MCF 10A (cell line): Measurements from ENCODE around the gene SOX12. TPM values are rescaled to one million over a fixed set of nuclear protein-coding genes. Genes with fewer than 3 reads are reported as not detected.

ENCODE experiments used
- BruUV-seq: library from RNA; stranded (reverse); fragments of 400-500 nt; replicated peaks from 2 replicates; lab custom pipeline; 2021; lab: Mats Ljungman, UMichigan
- CTCF ChIA-PET: fragments of 300-600 bp; sonication (Branson Sonifier 250); formaldehyde crosslinking; extraction: SDS; loops from one replicate; lab custom pipeline; 2021; ENCODE audit warnings: antibody characterized with exemption, inconsistent platforms; lab: Yijun Ruan, JAX
- POLR2A ChIA-PET: fragments of 300-600, 350-650 bp; sonication (Branson Sonifier 250); formaldehyde crosslinking; extraction: SDS; loops from one replicate; lab custom pipeline; 2020; ENCODE audit warnings: antibody characterized with exemption, inconsistent platforms; lab: Yijun Ruan, JAX
- DNase-seq: peaks from one replicate; pipeline ENCODE4 v3.0.0-alpha.2; 2018; ENCODE audit not compliant: unreplicated experiment
- H3K27ac Mint-ChIP-seq: one replicate; pipeline ENCODE4 v1.8.0; 2022; ENCODE audit warnings: mild to moderate bottlenecking, low read depth, mixed read lengths; ENCODE audit not compliant: unreplicated experiment
- H3K27me3 Mint-ChIP-seq: one replicate; pipeline ENCODE4 v1.8.0; 2022; ENCODE audit warnings: mixed read lengths; ENCODE audit not compliant: insufficient read depth, unreplicated experiment
- H3K36me3 Mint-ChIP-seq: one replicate; pipeline ENCODE4 v1.8.0; 2022; ENCODE audit warnings: mild to moderate bottlenecking, moderate library complexity, mixed read lengths; ENCODE audit not compliant: insufficient read depth, unreplicated experiment
- H3K4me1 Mint-ChIP-seq: one replicate; pipeline ENCODE4 v1.8.0; 2022; ENCODE audit warnings: mixed read lengths; ENCODE audit not compliant: insufficient read depth, unreplicated experiment
- H3K4me3 Mint-ChIP-seq: one replicate; pipeline ENCODE4 v1.8.0; 2022; ENCODE audit warnings: mild to moderate bottlenecking, moderate library complexity, mixed read lengths; ENCODE audit not compliant: unreplicated experiment
- H3K9me3 Mint-ChIP-seq: one replicate; pipeline ENCODE4 v1.8.0; 2022; ENCODE audit warnings: mixed read lengths; ENCODE audit not compliant: unreplicated experiment
- intact Hi-C: fragments of 100-400 bp; cut with micrococcal nuclease; formaldehyde crosslinking; loops from 2 replicates; pipeline ENCODE4 v1.14.1; 2022
- total RNA-seq: library from RNA; stranded (reverse); gene quantifications from 2 replicates; pipeline ENCODE4 v1.2.3, GENCODE V29; 2022
- TF ChIP-seq, protein P1 (sequence below): fragments of 200-600 bp; IDR thresholded peaks from one replicate; pipeline ENCODE4 v1.8.0; 2022; ENCODE audit warnings: antibody characterized with exemption, mild to moderate bottlenecking; ENCODE audit not compliant: unreplicated experiment

Gene SOX12
- total RNA-seq, 1 experiment from 2014 or later = 17.6 TPM

DNA sequence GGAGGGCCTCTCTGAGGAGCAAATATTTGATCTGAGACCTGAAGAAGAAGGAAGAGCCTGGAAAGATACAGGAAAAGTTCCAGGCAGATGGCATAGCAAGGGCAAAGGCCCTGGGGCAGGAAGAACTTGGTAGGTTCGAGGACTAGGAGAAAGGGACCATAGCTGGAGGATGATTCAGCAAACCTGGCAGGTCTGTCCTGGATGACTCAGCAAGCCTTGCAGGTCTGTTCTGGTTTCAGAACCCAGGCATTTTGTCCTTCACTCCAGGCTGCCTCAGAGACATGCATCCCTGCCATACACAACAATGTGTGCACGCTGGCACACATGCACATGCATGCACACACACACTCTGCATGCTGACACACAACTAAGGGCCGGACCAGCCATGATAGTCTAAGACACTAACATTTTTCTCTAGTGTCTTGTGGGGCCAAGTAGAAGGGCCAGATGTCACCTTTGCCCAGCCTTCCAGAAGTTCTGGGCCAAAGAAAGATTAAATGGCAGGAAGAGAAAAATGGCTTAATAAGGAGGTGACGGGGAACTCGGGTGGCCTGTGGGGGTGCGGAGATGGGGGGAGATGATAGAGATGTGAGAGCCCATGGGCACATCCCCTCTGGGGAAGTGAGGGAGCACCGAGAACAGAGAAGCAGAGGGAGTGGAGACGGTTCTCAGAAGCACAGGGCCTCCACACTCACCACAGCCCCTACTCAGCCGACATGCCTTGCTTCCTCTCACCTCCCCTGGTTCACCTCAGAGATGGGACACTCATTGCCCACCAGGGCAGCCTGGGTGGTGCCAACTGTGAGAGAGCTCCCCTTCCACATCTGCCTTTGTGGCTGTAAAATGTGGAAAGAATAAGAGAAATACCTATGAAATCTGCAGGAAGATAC, 39.8 kb downstream of the SOX12 start:
- H3K27me3 Mint-ChIP-seq = no peaks in the 10 kb centered on the region
- TF ChIP-seq, protein P1, sequence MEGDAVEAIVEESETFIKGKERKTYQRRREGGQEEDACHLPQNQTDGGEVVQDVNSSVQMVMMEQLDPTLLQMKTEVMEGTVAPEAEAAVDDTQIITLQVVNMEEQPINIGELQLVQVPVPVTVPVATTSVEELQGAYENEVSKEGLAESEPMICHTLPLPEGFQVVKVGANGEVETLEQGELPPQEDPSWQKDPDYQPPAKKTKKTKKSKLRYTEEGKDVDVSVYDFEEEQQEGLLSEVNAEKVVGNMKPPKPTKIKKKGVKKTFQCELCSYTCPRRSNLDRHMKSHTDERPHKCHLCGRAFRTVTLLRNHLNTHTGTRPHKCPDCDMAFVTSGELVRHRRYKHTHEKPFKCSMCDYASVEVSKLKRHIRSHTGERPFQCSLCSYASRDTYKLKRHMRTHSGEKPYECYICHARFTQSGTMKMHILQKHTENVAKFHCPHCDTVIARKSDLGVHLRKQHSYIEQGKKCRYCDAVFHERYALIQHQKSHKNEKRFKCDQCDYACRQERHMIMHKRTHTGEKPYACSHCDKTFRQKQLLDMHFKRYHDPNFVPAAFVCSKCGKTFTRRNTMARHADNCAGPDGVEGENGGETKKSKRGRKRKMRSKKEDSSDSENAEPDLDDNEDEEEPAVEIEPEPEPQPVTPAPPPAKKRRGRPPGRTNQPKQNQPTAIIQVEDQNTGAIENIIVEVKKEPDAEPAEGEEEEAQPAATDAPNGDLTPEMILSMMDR = no peak
- no TSS peak for BruUV-seq
- H3K4me3 Mint-ChIP-seq = peak overlapping the region; percentile 28
- DNase-seq = peak; percentile 87
- H3K36me3 Mint-ChIP-seq = no peaks in the 10 kb centered on the region
- ChIA-PET POLR2A (interaction anchor here (0.6 to 17.3 kb wide), 9 partner anchors 17 to 1096 kb away, joined by 3 to 671 read pairs (median 5); partner anchors contain the start of genes RBCK1, SOX12 and TRIB3), CTCF (interaction anchor here (0.8 to 4.7 kb wide), 9 partner anchors 12 to 113 kb away, joined by 3 to 38 read pairs (median 4); no protein-coding TSS in a partner anchor)
- intact Hi-C loops = no loop called here
- H3K9me3 Mint-ChIP-seq = no peaks in the 10 kb centered on the region
- peaks cover 79% of the 10 kb centered on the region for H3K4me1 Mint-ChIP-seq
- H3K27ac Mint-ChIP-seq = peak overlapping the region; percentile 67

DNA sequence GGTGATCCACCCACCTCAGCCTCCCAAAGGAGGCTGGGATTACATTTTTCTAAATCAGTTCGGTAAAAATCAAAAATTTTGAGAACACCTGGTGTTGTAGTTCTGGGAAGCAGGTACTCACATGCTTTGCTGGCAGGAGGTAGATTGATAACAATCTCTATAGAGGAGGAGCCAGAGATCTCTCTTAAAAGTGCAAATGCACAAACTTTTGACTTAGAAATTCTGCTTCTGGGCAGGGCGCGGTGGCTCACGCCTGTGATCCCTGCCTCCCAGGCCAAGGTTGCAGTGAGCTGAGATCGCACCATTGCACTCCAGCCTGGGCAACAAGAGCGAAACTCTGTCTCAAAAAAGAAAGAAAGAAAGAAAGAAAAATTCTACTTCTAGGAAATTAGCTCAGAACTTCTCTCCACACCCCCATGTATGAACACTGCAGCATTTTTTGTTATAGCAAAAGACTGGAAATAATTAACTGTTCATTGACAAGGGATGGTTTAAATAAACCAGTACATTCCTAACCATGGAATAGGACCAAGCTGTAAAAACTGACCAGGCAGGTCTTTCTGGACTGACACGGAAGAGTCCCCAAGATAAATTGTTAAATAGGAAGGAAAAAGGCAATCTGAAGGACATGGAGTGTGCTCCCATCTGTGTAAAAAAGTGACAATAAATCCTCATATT, 40.8 kb downstream of the SOX12 start:
- TF ChIP-seq, protein P1 = no peak
- intact Hi-C loops = no loop called here
- Mint-ChIP-seq H3K9me3 (no peaks in the 10 kb centered on the region), H3K36me3 (no peaks in the 10 kb centered on the region), H3K4me1 (peaks cover 78% of the 10 kb centered on the region), H3K4me3 (peak overlapping the region; percentile 50), H3K27ac (peak overlapping the region; percentile 67), H3K27me3 (no peaks in the 10 kb centered on the region)
- no TSS peak for BruUV-seq
- CTCF ChIA-PET = interaction anchor here (0.7 to 4.7 kb wide), 13 partner anchors 13 to 112 kb away, joined by 3 to 38 read pairs (median 3); partner anchors contain the start of gene TRIB3
- DNase-seq = peak; percentile 51
- POLR2A ChIA-PET = interaction anchor here (0.9 to 17.3 kb wide), 12 partner anchors 11 to 1100 kb away, joined by 3 to 671 read pairs (median 5); partner anchors contain the start of genes RBCK1, SOX12 and TRIB3

DNA sequence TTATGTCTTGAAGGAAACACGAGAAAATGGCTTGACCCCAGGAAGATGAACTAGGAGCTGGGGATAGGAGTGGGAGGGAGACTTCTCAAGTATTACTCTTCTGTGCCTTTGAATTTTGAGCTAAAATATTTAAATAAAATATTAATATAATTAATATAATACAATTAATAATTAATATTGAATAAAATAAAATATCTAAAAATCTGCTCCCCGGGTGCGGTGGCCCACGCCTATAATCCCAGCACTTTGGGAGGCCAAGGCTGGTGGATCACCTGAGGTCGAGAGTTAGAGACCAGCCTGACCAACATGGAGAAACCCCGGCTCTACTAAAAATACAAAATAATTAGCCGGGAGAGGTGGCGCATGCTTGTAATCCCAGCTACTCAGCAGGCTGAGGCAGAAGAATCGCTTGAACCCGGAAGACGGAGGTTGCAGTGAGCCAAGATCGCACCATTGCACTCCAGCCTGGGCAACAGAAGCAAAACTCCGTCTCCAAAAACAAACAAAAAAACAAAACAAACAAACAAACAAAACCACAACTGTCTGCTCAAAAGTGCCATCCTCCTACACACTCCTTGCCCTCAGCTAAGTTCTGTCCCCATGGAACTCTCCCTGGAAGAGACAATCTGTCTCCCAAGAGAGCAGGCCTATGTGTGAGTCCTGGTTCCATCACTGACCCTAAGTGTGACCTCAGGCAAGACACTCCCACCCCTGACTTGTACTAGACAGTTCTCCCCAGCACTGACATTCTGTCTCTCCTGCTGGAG, 41.5 kb downstream of the SOX12 start:
- intact Hi-C loops = no loop called here
- Mint-ChIP-seq H3K27me3 (no peaks in the 10 kb centered on the region), H3K9me3 (no peaks in the 10 kb centered on the region), H3K27ac (no peak overlapping the region), H3K36me3 (no peaks in the 10 kb centered on the region), H3K4me1 (peaks cover 82% of the 10 kb centered on the region), H3K4me3 (no peak overlapping the region)
- no peak for DNase-seq
- TF ChIP-seq, protein P1 = no peak
- POLR2A ChIA-PET = interaction anchor here (0.9 to 17.3 kb wide), 12 partner anchors 12 to 1099 kb away, joined by 3 to 671 read pairs (median 5); partner anchors contain the start of genes RBCK1, SOX12 and TRIB3
- BruUV-seq = no TSS peak
- CTCF ChIA-PET = interaction anchor here (0.7 to 4.7 kb wide), 11 partner anchors 14 to 111 kb away, joined by 3 to 38 read pairs (median 3); partner anchors contain the start of gene TRIB3
